ENCODE measurements around the gene MND1.
"Not testable (repeated sequence)": the region's sequence is repeated elsewhere in the genome, so short reads cannot be mapped to it uniquely, and the experiment has no call there.

The MND1 gene

GRCh38 chr4:153409412-153409811, 64.9 kb downstream of the MND1 start:
- Histone ChIP-seq H3K27me3 (ENCODE audit: control insufficient read depth in 1 of 2, insufficient read depth in 1 of 2, low read length in 2 of 2) (no peaks in the 10 kb centered on the region), H3K9me3 (ENCODE audit: control insufficient read depth, low read length) (no peaks in the 10 kb centered on the region), H3K36me3 (ENCODE audit: control insufficient read depth in 1 of 2, insufficient read depth in 2 of 2, low read depth in 1 of 2, low read length in 2 of 2) (no peaks in the 10 kb centered on the region), H3K14ac (ENCODE audit: low read length in 2 of 2) (no peak overlapping the region), H2BK12ac (ENCODE audit: low read length in 2 of 2) (no peak overlapping the region), H3K4ac (ENCODE audit: low read depth in 1 of 2, low read length in 2 of 2) (no peak overlapping the region), H4K8ac (ENCODE audit: low read length) (no peak overlapping the region), H3K4me1 (ENCODE audit: control insufficient read depth, insufficient read depth, low read depth, low read length) (peaks cover 1% of the 10 kb centered on the region), H3K79me1 (replicated peaks; ENCODE audit: low read length, poor library complexity, severe bottlenecking) (no peaks in the 10 kb centered on the region), H4K91ac (ENCODE audit: low read length) (no peak overlapping the region), H3K4me3 (ENCODE audit: insufficient read depth in 1 of 2, low read depth in 1 of 2, low read length in 2 of 2) (no peak overlapping the region), H2BK5ac (ENCODE audit: low read depth, low read length, poor library complexity, severe bottlenecking) (no peak overlapping the region), H2BK15ac (ENCODE audit: low read depth, poor library complexity, severe bottlenecking) (no peak overlapping the region), H2AFZ (ENCODE audit: low read depth, low read length) (no peak overlapping the region), H3K23ac (ENCODE audit: low read length in 2 of 2) (no peak overlapping the region), H3K9ac (ENCODE audit: low read length) (peak overlapping the region; percentile 53), H2BK120ac (ENCODE audit: low read depth, low read length) (no peak overlapping the region), H2AK5ac (ENCODE audit: low read length, severe bottlenecking) (no peak overlapping the region), H3K18ac (ENCODE audit: low read depth in 1 of 2, low read length in 2 of 2) (no peak overlapping the region), H3K27ac (ENCODE audit: low read length, poor library complexity, severe bottlenecking) (no peak overlapping the region), H3K4me2 (ENCODE audit: low read length, poor library complexity, severe bottlenecking) (no peak overlapping the region)
- WGBS = no CpG with 5 or more reads among the region's 2 CpGs
- DNase-seq = peak; percentile 50

GRCh38 chr4:153409924-153410501, 65.5 kb downstream of the MND1 start:
- Histone ChIP-seq H3K4ac (ENCODE audit: low read depth in 1 of 2, low read length in 2 of 2) (no peak overlapping the region), H3K4me3 (ENCODE audit: insufficient read depth in 1 of 2, low read depth in 1 of 2, low read length in 2 of 2) (peak overlapping the region in 1 of 2 experiments; percentile 4), H2BK120ac (ENCODE audit: low read depth, low read length) (no peak overlapping the region), H3K36me3 (ENCODE audit: control insufficient read depth in 1 of 2, insufficient read depth in 2 of 2, low read depth in 1 of 2, low read length in 2 of 2) (no peaks in the 10 kb centered on the region), H3K9ac (ENCODE audit: low read length) (peak overlapping the region; percentile 53), H3K4me1 (ENCODE audit: control insufficient read depth, insufficient read depth, low read depth, low read length) (peaks cover 1% of the 10 kb centered on the region), H3K27ac (ENCODE audit: low read length, poor library complexity, severe bottlenecking) (no peak overlapping the region), H3K4me2 (ENCODE audit: low read length, poor library complexity, severe bottlenecking) (no peak overlapping the region), H2BK12ac (ENCODE audit: low read length in 2 of 2) (no peak overlapping the region), H2AK5ac (ENCODE audit: low read length, severe bottlenecking) (no peak overlapping the region), H3K9me3 (ENCODE audit: control insufficient read depth, low read length) (no peaks in the 10 kb centered on the region), H3K18ac (ENCODE audit: low read depth in 1 of 2, low read length in 2 of 2) (no peak overlapping the region), H2BK15ac (ENCODE audit: low read depth, poor library complexity, severe bottlenecking) (no peak overlapping the region), H3K23ac (ENCODE audit: low read length in 2 of 2) (no peak overlapping the region), H2BK5ac (ENCODE audit: low read depth, low read length, poor library complexity, severe bottlenecking) (no peak overlapping the region), H4K8ac (ENCODE audit: low read length) (no peak overlapping the region), H4K91ac (ENCODE audit: low read length) (no peak overlapping the region), H3K79me1 (replicated peaks; ENCODE audit: low read length, poor library complexity, severe bottlenecking) (no peaks in the 10 kb centered on the region), H3K14ac (ENCODE audit: low read length in 2 of 2) (no peak overlapping the region), H2AFZ (ENCODE audit: low read depth, low read length) (no peak overlapping the region), H3K27me3 (ENCODE audit: control insufficient read depth in 1 of 2, insufficient read depth in 1 of 2, low read length in 2 of 2) (no peaks in the 10 kb centered on the region)
- 60% methylated on average over 1 of the region's 4 CpGs for WGBS
- no peak for DNase-seq

- H3K4me2 ChIP-seq (ENCODE audit: low read length, poor library complexity, severe bottlenecking) = no peak overlapping the region
- H3K23ac ChIP-seq (ENCODE audit: low read length in 2 of 2) = no peak overlapping the region
- H3K79me1 ChIP-seq (replicated peaks; ENCODE audit: low read length, poor library complexity, severe bottlenecking) = no peaks in the 10 kb centered on the region
- H3K14ac ChIP-seq (ENCODE audit: low read length in 2 of 2) = no peak overlapping the region
- H3K27me3 ChIP-seq (ENCODE audit: control insufficient read depth in 1 of 2, insufficient read depth in 1 of 2, low read length in 2 of 2) = no peaks in the 10 kb centered on the region
- DNase-seq = no peak
- no peak overlapping the region for H2BK5ac ChIP-seq (ENCODE audit: low read depth, low read length, poor library complexity, severe bottlenecking)
- no peaks in the 10 kb centered on the region for H3K9me3 ChIP-seq (ENCODE audit: control insufficient read depth, low read length)
- H3K18ac ChIP-seq (ENCODE audit: low read depth in 1 of 2, low read length in 2 of 2) = no peak overlapping the region
- H2BK12ac ChIP-seq (ENCODE audit: low read length in 2 of 2) = no peak overlapping the region
- H3K4me1 ChIP-seq (ENCODE audit: control insufficient read depth, insufficient read depth, low read depth, low read length) = peaks cover 1% of the 10 kb centered on the region
- H3K36me3 ChIP-seq (ENCODE audit: control insufficient read depth in 1 of 2, insufficient read depth in 2 of 2, low read depth in 1 of 2, low read length in 2 of 2) = no peaks in the 10 kb centered on the region
- H4K91ac ChIP-seq (ENCODE audit: low read length) = no peak overlapping the region
- H2AFZ ChIP-seq (ENCODE audit: low read depth, low read length) = no peak overlapping the region
- no peak overlapping the region for H4K8ac ChIP-seq (ENCODE audit: low read length)
- H2BK120ac ChIP-seq (ENCODE audit: low read depth, low read length) = no peak overlapping the region
- H3K9ac ChIP-seq (ENCODE audit: low read length) = no peak overlapping the region
- H3K4me3 ChIP-seq (ENCODE audit: insufficient read depth in 1 of 2, low read depth in 1 of 2, low read length in 2 of 2) = no peak overlapping the region
- no peak overlapping the region for H3K27ac ChIP-seq (ENCODE audit: low read length, poor library complexity, severe bottlenecking)
- H2AK5ac ChIP-seq (ENCODE audit: low read length, severe bottlenecking) = no peak overlapping the region
- no peak overlapping the region for H3K4ac ChIP-seq (ENCODE audit: low read depth in 1 of 2, low read length in 2 of 2)
- no peak overlapping the region for H2BK15ac ChIP-seq (ENCODE audit: low read depth, poor library complexity, severe bottlenecking)
These were observed 69.4 kb downstream of the MND1 start for GRCh38 chr4:153413842-153414241.

GRCh38 chr4:153416456-153416855, 72.0 kb downstream of the MND1 start:
- not testable (repeated sequence) for H2BK5ac ChIP-seq (ENCODE audit: low read depth, low read length, poor library complexity, severe bottlenecking); H3K27me3 ChIP-seq (ENCODE audit: control insufficient read depth in 1 of 2, insufficient read depth in 1 of 2, low read length in 2 of 2); DNase-seq; H4K91ac ChIP-seq (ENCODE audit: low read length); H3K27ac ChIP-seq (ENCODE audit: low read length, poor library complexity, severe bottlenecking); H3K14ac ChIP-seq (ENCODE audit: low read length in 2 of 2); H3K4me3 ChIP-seq (ENCODE audit: insufficient read depth in 1 of 2, low read depth in 1 of 2, low read length in 2 of 2); H3K9ac ChIP-seq (ENCODE audit: low read length); H2BK12ac ChIP-seq (ENCODE audit: low read length in 2 of 2); H3K36me3 ChIP-seq (ENCODE audit: control insufficient read depth in 1 of 2, insufficient read depth in 2 of 2, low read depth in 1 of 2, low read length in 2 of 2); H2AFZ ChIP-seq (ENCODE audit: low read depth, low read length); H3K4me2 ChIP-seq (ENCODE audit: low read length, poor library complexity, severe bottlenecking); H4K8ac ChIP-seq (ENCODE audit: low read length); H3K18ac ChIP-seq (ENCODE audit: low read depth in 1 of 2, low read length in 2 of 2); H2BK120ac ChIP-seq (ENCODE audit: low read depth, low read length); H2AK5ac ChIP-seq (ENCODE audit: low read length, severe bottlenecking); H3K4me1 ChIP-seq (ENCODE audit: control insufficient read depth, insufficient read depth, low read depth, low read length); H3K9me3 ChIP-seq (ENCODE audit: control insufficient read depth, low read length); H3K79me1 ChIP-seq (replicated peaks; ENCODE audit: low read length, poor library complexity, severe bottlenecking); H3K23ac ChIP-seq (ENCODE audit: low read length in 2 of 2); H2BK15ac ChIP-seq (ENCODE audit: low read depth, poor library complexity, severe bottlenecking); H3K4ac ChIP-seq (ENCODE audit: low read depth in 1 of 2, low read length in 2 of 2)
- 96% methylated on average over 7 of the region's 8 CpGs for WGBS
